NCI-H82 (cell line): Measurements from ENCODE around the gene CNTNAP2.
A peak's percentile ranks its signal among the peaks of the same experiment; 100 is the strongest.
"Not testable (repeated sequence)": the region's sequence is repeated elsewhere in the genome, so short reads cannot be mapped to it uniquely, and the experiment has no call there.

Experiments
- DNase-seq: peaks from one replicate; lab custom pipeline; 2025; lab: John Stamatoyannopoulos, UW

CNTNAP2 gene

GRCh38 chr7:148035950-148036349 lies 1919.3 kb downstream of the CNTNAP2 start:
- no peak for DNase-seq

GRCh38 chr7:148037044-148037443 lies 1920.4 kb downstream of the CNTNAP2 start:
- no peak for DNase-seq

- DNase-seq: no peak
These were observed 1924.6 kb downstream of the CNTNAP2 start for GRCh38 chr7:148041156-148041555.

- no peak for DNase-seq
These were observed 1926.5 kb downstream of the CNTNAP2 start for GRCh38 chr7:148042935-148043631.

GRCh38 chr7:148044173-148044572 lies 1927.6 kb downstream of the CNTNAP2 start:
- DNase-seq: peak; percentile 69

GRCh38 chr7:148045521-148045920 lies 1928.9 kb downstream of the CNTNAP2 start:
- no peak for DNase-seq

- no peak for DNase-seq
These were observed 1932.5 kb downstream of the CNTNAP2 start for GRCh38 chr7:148049068-148049467.

GRCh38 chr7:148050492-148051158 lies 1934.0 kb downstream of the CNTNAP2 start:
- no peak for DNase-seq

GRCh38 chr7:148056406-148056805 lies 1939.8 kb downstream of the CNTNAP2 start:
- DNase-seq: no peak

GRCh38 chr7:148058092-148058491 lies 1941.5 kb downstream of the CNTNAP2 start:
- no peak for DNase-seq

GRCh38 chr7:148058753-148059152 lies 1942.2 kb downstream of the CNTNAP2 start:
- no peak for DNase-seq

- DNase-seq: no peak
These were observed 1944.1 kb downstream of the CNTNAP2 start for GRCh38 chr7:148060724-148061123.

GRCh38 chr7:148078111-148078510 lies 1961.5 kb downstream of the CNTNAP2 start:
- not testable (repeated sequence) for DNase-seq

- DNase-seq: no peak
These were observed 1962.8 kb downstream of the CNTNAP2 start for GRCh38 chr7:148079206-148080080.

GRCh38 chr7:148083448-148083847 lies 1966.8 kb downstream of the CNTNAP2 start:
- DNase-seq: no peak

- DNase-seq: peak; percentile 87
These were observed 1967.5 kb downstream of the CNTNAP2 start for GRCh38 chr7:148084138-148084537.

GRCh38 chr7:148091882-148092281 lies 1975.3 kb downstream of the CNTNAP2 start:
- DNase-seq: no peak

- DNase-seq: no peak
These were observed 1977.0 kb downstream of the CNTNAP2 start for GRCh38 chr7:148093375-148094166.

GRCh38 chr7:148095066-148095465 lies 1978.5 kb downstream of the CNTNAP2 start:
- DNase-seq: no peak

GRCh38 chr7:148104136-148104716 lies 1987.6 kb downstream of the CNTNAP2 start:
- no peak for DNase-seq

- no peak for DNase-seq
These were observed 1988.3 kb downstream of the CNTNAP2 start for GRCh38 chr7:148104924-148105323.
